Measurements from ENCODE around the gene ADGRG7. TPM values are rescaled to one million over a fixed set of nuclear protein-coding genes. Genes with fewer than 3 reads are reported as not detected.

ADGRG7 gene
- total and polyA plus RNA-seq, 7 donors: 1.2 to 7.4 (median 1.4) TPM; not detected in 4

DNA sequence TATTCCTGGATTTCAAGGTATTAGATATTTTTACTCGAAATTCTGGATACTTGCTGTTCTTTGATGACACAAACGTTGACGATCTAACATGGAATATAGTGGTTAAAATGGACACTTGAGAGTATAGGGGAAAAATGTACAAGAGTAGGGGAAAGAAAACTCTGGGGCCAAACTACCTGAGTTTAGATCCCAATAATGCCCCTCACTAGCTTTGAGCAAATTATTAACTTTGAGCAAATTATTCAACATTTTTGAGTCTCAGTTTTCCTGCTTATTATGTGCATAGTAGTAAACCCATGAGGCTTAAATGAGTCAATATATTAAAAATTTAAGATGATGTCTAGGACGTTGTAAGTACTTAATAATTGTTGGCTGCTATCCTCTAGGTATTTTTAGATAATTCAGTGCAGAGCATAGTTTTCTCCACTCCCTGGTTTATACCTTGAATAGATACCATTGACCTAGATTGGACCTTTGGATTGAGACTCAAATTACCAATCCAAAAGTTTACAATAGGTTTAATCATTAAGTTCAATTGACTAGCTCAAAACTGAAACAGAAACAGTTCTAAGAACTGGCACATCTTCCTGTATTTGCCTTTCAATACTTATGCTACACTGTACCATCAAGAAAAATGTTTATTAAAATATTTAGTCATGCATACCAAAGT, 4.5 kb downstream of the ADGRG7 start:
- Histone ChIP-seq H3K9me3 (no peaks in the 10 kb centered on the region), H3K27me3 (no peaks in the 10 kb centered on the region), H3K4me3 (no peak overlapping the region), H3K36me3 (no peaks in the 10 kb centered on the region), H3K27ac (no peak overlapping the region), H3K4me1 (no peaks in the 10 kb centered on the region)
- TF ChIP-seq EP300 (IDR thresholded peaks at IDR 0.05) (no peak), POLR2A (IDR thresholded peaks at IDR 0.05) (no peak), POLR2AphosphoS5 (IDR thresholded peaks at IDR 0.05) (no peak)
- TF ChIP-seq, protein P1, sequence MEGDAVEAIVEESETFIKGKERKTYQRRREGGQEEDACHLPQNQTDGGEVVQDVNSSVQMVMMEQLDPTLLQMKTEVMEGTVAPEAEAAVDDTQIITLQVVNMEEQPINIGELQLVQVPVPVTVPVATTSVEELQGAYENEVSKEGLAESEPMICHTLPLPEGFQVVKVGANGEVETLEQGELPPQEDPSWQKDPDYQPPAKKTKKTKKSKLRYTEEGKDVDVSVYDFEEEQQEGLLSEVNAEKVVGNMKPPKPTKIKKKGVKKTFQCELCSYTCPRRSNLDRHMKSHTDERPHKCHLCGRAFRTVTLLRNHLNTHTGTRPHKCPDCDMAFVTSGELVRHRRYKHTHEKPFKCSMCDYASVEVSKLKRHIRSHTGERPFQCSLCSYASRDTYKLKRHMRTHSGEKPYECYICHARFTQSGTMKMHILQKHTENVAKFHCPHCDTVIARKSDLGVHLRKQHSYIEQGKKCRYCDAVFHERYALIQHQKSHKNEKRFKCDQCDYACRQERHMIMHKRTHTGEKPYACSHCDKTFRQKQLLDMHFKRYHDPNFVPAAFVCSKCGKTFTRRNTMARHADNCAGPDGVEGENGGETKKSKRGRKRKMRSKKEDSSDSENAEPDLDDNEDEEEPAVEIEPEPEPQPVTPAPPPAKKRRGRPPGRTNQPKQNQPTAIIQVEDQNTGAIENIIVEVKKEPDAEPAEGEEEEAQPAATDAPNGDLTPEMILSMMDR (IDR thresholded peaks at IDR 0.05): no peak
- intact Hi-C loops (cut with DNase I): no loop called here
- no peak for DNase-seq
- WGBS, 2 donors: 52 to 74% methylated on average over 4 of the region's 4 CpGs

DNA sequence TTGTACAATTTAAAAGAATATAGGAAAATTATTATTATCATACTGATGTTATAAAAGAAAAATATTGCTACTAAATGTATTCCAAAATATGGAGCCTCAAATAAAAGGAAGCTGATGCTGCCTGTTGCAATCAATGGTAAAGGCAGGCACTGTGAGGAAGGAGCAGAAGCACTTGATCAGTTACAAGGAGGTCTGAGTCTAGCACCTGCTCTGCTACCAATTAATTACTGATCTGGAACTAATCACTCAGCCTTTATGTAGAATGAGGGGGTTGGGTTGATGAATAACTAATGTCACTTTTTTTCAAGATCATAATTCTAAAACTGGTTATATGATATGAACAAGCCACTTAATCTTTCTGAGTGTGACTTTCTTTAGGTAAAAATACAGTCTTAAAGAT, 5.5 kb downstream of the ADGRG7 start:
- no peaks in the 10 kb centered on the region for H3K27me3 ChIP-seq
- no peaks in the 10 kb centered on the region for H3K4me1 ChIP-seq
- no peaks in the 10 kb centered on the region for H3K9me3 ChIP-seq
- intact Hi-C loops (cut with DNase I): no loop called here
- DNase-seq: no peak
- TF ChIP-seq POLR2A (IDR thresholded peaks at IDR 0.05): no peak
- no peak for TF ChIP-seq POLR2AphosphoS5 (IDR thresholded peaks at IDR 0.05)
- TF ChIP-seq, protein P1 (IDR thresholded peaks at IDR 0.05): no peak
- TF ChIP-seq EP300 (IDR thresholded peaks at IDR 0.05): no peak
- H3K4me3 ChIP-seq: no peak overlapping the region
- no peaks in the 10 kb centered on the region for H3K36me3 ChIP-seq
- H3K27ac ChIP-seq: no peak overlapping the region

DNA sequence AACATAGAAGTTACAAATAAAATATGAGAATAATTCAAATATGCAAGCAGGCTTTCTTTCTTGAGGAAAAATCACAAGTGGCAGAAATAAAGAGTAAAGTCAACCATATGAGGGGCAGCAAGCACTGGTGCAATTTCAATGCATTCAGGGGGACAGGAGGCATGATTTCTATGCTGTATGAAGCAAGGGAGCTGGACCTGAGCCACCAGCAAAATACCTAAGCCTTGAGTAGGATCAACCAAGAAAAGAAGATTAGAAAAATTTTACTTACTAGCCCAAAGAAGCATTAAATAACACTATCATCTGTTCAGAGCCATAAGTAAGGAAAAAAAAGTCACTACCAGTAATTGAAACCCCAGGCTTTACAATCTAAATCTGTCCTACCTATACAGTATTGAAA, 6.3 kb downstream of the ADGRG7 start:
- H3K4me1 ChIP-seq: no peaks in the 10 kb centered on the region
- no peak overlapping the region for H3K4me3 ChIP-seq
- no peaks in the 10 kb centered on the region for H3K27me3 ChIP-seq
- H3K36me3 ChIP-seq: no peaks in the 10 kb centered on the region
- intact Hi-C loops (cut with DNase I): no loop called here
- H3K27ac ChIP-seq: no peak overlapping the region
- no peaks in the 10 kb centered on the region for H3K9me3 ChIP-seq
- no peak for TF ChIP-seq POLR2AphosphoS5 (IDR thresholded peaks at IDR 0.05)
- no peak for TF ChIP-seq EP300 (IDR thresholded peaks at IDR 0.05)
- TF ChIP-seq, protein P1 (IDR thresholded peaks at IDR 0.05): no peak
- no peak for TF ChIP-seq POLR2A (IDR thresholded peaks at IDR 0.05)
- no peak for DNase-seq

DNA sequence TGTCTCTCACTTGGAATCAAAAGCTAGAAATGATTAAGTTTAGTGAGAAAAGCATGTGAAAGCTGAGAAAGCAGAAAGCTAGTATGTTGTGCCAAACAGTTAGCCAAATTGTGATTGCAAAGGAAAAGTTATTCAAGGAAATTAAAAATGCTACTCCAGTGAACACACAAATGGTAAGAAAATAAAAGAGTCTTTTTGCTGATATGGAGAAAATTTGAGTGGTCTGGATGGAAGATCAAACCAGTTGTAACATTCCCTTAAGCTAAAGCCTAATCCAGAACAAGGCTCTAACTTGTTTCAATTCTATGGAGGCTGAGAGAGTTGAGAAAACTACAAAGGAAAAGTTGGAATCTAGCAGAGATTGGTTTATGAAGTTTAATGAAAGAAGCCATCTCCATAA, 11.8 kb downstream of the ADGRG7 start:
- intact Hi-C loops (cut with DNase I): no loop called here
- TF ChIP-seq POLR2AphosphoS5 (IDR thresholded peaks at IDR 0.05) (no peak), EP300 (IDR thresholded peaks at IDR 0.05) (no peak), POLR2A (IDR thresholded peaks at IDR 0.05) (no peak)
- TF ChIP-seq, protein P1 (IDR thresholded peaks at IDR 0.05): no peak

DNA sequence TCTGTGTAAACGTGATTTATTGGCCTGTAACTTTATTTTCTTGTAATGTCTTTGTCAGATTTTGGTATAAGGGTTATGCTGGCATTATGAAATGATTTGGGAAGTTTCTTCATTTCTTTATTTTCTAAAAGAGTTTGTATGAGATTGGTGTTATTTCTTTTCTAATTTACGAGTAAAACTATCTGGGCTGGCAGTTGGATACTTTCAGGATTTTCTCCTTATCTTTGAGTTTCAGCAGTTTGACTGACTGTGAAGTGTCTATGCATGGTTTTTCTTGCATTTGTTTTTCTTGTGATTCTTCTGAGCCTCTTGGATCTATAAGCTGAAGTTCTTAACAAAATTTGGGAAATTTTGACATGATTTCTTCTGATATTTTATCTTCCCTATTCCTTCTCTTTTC, 18.1 kb downstream of the ADGRG7 start:
- intact Hi-C loops (cut with DNase I): no loop called here
- Histone ChIP-seq H3K4me3 (no peak overlapping the region), H3K27ac (no peak overlapping the region), H3K9me3 (no peaks in the 10 kb centered on the region), H3K4me1 (no peaks in the 10 kb centered on the region), H3K27me3 (no peaks in the 10 kb centered on the region), H3K36me3 (no peaks in the 10 kb centered on the region)
- no peak for DNase-seq
- whole genome bisulfite sequencing, 2 donors: 74 to 77% methylated on average over 2 of the region's 2 CpGs
- TF ChIP-seq, protein P1 (IDR thresholded peaks at IDR 0.05): no peak
- no peak for TF ChIP-seq POLR2AphosphoS5 (IDR thresholded peaks at IDR 0.05)
- no peak for TF ChIP-seq POLR2A (IDR thresholded peaks at IDR 0.05)
- no peak for TF ChIP-seq EP300 (IDR thresholded peaks at IDR 0.05)

More for the DNA sequence above, 11.8 kb downstream of the ADGRG7 start:
- H3K27me3 ChIP-seq: no peaks in the 10 kb centered on the region
- H3K4me3 ChIP-seq: no peak overlapping the region
- no peaks in the 10 kb centered on the region for H3K9me3 ChIP-seq
- no peaks in the 10 kb centered on the region for H3K4me1 ChIP-seq
- H3K27ac ChIP-seq: no peak overlapping the region
- no peak for DNase-seq
- no peaks in the 10 kb centered on the region for H3K36me3 ChIP-seq
